ENCODE results near the gene HERPUD1. TPM values are rescaled to one million over a fixed set of nuclear protein-coding genes. Genes with fewer than 3 reads are reported as not detected.

HERPUD1 gene
- total and polyA plus RNA-seq, 12 donors, result 26.4 to 570 (median 209) TPM

DNA sequence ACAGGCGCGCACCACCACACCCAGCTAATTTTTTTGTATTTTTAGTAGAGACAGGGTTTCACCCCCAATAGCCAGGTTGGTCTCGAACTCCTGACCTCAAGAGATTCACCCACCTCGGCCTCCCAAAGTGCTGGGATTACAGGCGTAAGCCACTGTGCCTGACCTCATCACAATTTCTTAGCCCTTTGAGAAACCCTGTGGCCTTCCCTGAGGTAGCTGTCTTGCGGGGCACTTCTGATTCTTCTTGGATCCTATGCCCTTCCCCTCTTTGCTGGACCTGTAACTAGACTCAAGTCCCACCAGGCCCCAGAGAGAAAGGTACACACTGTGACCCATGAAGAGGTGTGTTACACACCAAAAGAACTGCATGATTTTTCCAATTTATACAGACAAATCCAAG lies 16.3 kb downstream of the HERPUD1 start:
- Histone ChIP-seq H3K4me1 (replicated peaks in 1 of 2) (peaks cover 5 to 11% of the 10 kb centered on the region in 2 donors), H3K36me3 (replicated peaks in 1 of 2) (peaks cover 0 to 38% of the 10 kb centered on the region in 2 donors), H3K4me3 (no peak overlapping the region), H3K27me3 (no peaks in the 10 kb centered on the region), H3K9me3 (replicated peaks in 1 of 3) (no peaks in the 10 kb centered on the region), H3K27ac (no peak overlapping the region)
- WGBS, 4 donors, result 92 to 97% (median 94%) methylated on average over 6 of the region's 6 CpGs
- TF ChIP-seq CTCF (IDR thresholded peaks at IDR 0.05) (no peak), POLR2A (IDR thresholded peaks at IDR 0.05) (no peak)
- intact Hi-C loops (cut with DNase I), result no loop called here
- no peak for DNase-seq

DNA sequence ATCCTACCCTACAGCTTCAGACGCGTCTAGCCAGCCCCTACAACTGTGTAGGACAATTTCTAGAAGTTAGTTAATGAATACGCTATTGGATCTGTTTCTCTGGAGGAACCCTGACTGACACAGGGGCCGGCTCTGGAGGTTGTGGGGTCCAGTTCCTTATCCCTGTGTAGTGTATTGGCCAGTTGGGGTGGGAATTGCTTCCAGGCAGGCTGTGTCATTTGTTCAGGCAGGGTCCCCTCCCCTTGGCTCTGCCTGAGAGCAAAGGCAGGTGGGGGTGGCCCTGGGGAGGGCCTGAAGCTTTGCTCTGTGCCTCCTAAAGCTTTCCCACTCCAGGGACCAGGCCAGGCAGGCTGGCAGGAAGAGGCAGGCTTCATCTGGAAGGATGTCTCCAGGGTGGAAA lies 18.1 kb downstream of the HERPUD1 start:
- Histone ChIP-seq H3K27ac (no peak overlapping the region), H3K36me3 (replicated peaks in 1 of 2) (peaks cover 0 to 20% of the 10 kb centered on the region in 2 donors), H3K4me3 (no peak overlapping the region), H3K4me1 (replicated peaks in 1 of 2) (peaks cover 3 to 4% of the 10 kb centered on the region in 2 donors), H3K27me3 (no peaks in the 10 kb centered on the region), H3K9me3 (replicated peaks in 1 of 3) (no peaks in the 10 kb centered on the region)
- no peak for DNase-seq
- intact Hi-C loops (cut with DNase I), result loop anchor here (5.0 kb wide), 1 partner anchor 83 kb away; the partner anchor contains the start of gene SLC12A3 (in 2 of the 2)
- WGBS, 4 donors, result 75 to 96% (median 82%) methylated on average over 3 to 4 of the region's 4 CpGs
- TF ChIP-seq CTCF (IDR thresholded peaks at IDR 0.05) (no peak), POLR2A (IDR thresholded peaks at IDR 0.05) (no peak)

GRCh38 chr16:56950455-56950854 lies 18.5 kb downstream of the HERPUD1 start:
- H3K4me1 ChIP-seq (replicated peaks in 1 of 2), result peaks cover 0 to under 1% of the 10 kb centered on the region in 2 donors
- H3K27ac ChIP-seq, result no peak overlapping the region
- TF ChIP-seq POLR2A (IDR thresholded peaks at IDR 0.05) (no peak), CTCF (IDR thresholded peaks at IDR 0.05) (no peak)
- H3K27me3 ChIP-seq, result no peaks in the 10 kb centered on the region
- intact Hi-C loops (cut with DNase I), result loop anchor here (5.0 kb wide), 1 partner anchor 83 kb away; the partner anchor contains the start of gene SLC12A3 (in 2 of the 2)
- no peak overlapping the region for H3K4me3 ChIP-seq
- peaks cover 0 to 16% of the 10 kb centered on the region in 2 donors for H3K36me3 ChIP-seq (replicated peaks in 1 of 2)
- no peak for DNase-seq
- no peaks in the 10 kb centered on the region for H3K9me3 ChIP-seq (replicated peaks in 1 of 3)
- WGBS, 4 donors, result 86 to 94% (median 88%) methylated on average over 4 to 7 of the region's 7 CpGs

DNA sequence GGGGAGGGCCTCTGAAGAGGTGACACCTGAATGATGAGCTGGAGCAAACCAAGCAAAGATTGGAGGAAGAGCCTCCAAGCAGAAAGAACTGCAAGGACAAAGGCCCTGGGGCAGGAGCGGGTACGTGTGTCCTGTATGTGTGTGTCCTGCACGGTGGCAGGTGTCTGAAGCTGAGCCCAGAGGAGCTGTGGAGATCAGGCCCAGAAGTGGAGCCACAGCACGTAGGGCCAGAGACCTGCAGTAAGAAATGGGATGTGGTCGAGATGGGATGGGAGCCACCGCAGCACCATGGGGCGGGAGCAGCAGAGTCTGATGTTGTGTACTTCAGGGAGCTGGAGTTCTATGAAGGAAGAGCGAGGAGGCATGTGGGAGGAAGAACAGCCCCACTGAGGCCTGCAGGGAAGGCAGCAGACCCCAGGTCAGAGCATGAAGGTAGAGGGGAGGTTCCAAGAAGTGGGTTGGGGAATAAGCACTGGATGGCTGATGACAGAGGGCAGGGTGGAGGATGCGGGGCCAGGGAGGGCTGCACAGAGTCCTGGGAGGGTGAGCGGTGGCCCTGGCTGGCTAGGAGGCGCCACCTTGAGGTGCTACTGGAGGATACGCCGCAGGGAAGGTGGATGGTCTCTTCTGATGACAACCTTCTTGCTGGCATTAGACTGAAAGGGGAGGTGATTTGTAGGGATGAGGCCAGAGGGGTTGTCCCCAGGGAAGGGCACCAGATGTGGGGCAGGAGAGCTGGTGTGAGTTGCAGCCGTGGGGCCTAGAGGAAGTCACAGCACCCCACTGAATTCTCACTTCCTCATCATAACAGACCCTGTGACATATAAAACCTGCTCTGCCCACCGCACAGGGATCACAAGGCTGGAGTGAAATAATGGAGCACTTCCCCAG lies 19.2 kb downstream of the HERPUD1 start:
- Histone ChIP-seq H3K9me3 (replicated peaks in 1 of 3) (no peaks in the 10 kb centered on the region), H3K27ac (peak overlapping the region in 1 of 5 donors; percentile 26), H3K36me3 (replicated peaks in 1 of 2) (peaks cover 0 to 13% of the 10 kb centered on the region in 2 donors), H3K4me3 (no peak overlapping the region), H3K4me1 (replicated peaks in 1 of 2) (no peaks in the 10 kb centered on the region), H3K27me3 (no peaks in the 10 kb centered on the region)
- DNase-seq, result peak in 6 of 7 donors; percentile 35 to 73 (median 52)
- 60 to 70% (median 68%) methylated on average over 15 of the region's 15 CpGs for WGBS, 4 donors
- peak in 5 of 6 experiments; percentile 19 to 59 (median 52) for TF ChIP-seq CTCF (IDR thresholded peaks at IDR 0.05)
- TF ChIP-seq POLR2A (IDR thresholded peaks at IDR 0.05), result no peak
- intact Hi-C loops (cut with DNase I), result loop anchor here (5.0 kb wide), 1 partner anchor 84 kb away; the partner anchor contains the start of gene SLC12A3 (in 2 of the 2)

All from adrenal gland (tissue), 12 donors.